NCI-H2171 (cell line): ENCODE data around the gene OLFM1.
"Not testable (repeated sequence)": the region's sequence is repeated elsewhere in the genome, so short reads cannot be mapped to it uniquely, and the experiment has no call there.

Experiments used
- DNase-seq: peaks from one replicate; lab custom pipeline; 2025; lab: John Stamatoyannopoulos, UW

OLFM1 gene

DNA sequence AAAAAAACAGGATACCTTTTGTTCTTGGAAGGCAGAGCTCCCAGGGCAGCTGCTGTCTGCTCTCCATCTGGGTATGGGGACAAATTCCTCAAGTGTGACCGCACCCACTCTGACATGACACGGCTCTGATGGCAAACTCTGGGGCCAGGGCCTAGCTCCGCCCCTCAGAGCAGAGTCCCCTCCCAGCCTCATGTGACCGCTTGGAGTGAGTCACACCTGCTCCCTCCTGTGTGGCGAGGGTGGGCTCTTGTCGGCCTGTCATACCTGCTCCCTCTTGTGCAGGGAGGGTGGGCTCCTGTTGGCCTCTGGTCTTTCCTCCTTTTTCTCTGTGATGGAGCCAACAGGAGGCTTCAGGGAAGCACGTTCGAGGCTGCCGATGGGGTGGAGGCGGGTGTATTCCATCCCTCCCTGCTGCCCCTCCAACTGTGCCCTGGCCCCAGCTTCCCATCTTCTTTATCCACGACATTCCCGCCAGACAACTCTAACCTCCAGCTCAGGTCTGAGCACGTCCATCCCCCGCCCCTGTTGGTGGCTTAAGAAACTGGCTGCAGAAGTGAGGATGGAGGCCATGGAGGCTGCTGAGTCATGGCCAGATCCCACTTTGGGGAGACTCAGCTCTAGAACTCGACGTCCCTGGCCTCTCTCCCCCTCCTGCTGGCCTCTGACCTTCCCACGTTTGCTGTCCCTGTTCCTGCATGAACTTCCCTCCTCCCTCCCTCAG, 65.3 kb downstream of the OLFM1 start:
- no peak for DNase-seq

DNA sequence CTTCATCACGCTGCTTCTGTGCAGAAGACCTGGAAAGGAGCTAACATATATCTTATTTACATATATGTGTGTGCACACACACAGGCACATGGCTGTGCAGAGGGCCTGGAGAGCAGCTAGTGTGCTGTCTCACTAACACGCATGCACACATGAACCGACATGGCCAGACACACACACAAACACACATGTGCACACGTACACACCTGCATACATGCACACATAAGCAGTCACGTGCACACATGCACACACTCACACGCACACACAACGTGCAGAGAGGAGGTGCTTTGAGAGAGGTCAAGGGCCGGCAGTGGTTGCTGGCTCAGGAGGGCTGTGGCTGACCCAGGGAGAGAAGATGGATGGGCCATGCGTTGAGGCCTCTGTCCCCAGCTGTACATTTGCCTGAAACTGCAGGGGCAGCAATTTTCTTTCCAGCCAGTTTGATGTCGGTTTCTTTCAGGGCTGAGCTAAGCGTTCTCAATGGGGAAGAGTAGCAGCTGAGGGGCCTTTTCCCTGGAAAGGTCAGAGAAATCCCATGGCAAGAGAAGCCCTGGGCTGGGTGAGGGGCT, 66.7 kb downstream of the OLFM1 start:
- no peak for DNase-seq

DNA sequence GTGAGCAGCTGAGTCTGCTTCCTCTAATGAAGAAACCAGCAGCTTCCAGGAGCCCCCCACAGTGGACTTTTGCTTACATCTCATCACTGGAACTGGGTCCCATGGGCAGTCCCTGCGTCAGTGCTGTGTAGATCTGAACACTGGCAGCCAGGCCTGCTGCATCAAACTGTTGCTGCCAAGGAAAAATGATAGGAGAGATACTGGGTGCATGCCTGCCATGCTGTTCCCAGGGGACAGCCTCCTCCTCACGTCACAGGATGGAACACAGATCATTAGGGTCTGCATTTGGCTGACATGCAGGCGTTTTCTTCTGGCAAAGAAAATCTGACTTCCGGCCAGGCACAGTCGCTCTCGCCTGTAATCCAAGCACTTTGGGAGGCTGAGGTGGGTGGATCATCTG, 67.9 kb downstream of the OLFM1 start:
- no peak for DNase-seq

DNA sequence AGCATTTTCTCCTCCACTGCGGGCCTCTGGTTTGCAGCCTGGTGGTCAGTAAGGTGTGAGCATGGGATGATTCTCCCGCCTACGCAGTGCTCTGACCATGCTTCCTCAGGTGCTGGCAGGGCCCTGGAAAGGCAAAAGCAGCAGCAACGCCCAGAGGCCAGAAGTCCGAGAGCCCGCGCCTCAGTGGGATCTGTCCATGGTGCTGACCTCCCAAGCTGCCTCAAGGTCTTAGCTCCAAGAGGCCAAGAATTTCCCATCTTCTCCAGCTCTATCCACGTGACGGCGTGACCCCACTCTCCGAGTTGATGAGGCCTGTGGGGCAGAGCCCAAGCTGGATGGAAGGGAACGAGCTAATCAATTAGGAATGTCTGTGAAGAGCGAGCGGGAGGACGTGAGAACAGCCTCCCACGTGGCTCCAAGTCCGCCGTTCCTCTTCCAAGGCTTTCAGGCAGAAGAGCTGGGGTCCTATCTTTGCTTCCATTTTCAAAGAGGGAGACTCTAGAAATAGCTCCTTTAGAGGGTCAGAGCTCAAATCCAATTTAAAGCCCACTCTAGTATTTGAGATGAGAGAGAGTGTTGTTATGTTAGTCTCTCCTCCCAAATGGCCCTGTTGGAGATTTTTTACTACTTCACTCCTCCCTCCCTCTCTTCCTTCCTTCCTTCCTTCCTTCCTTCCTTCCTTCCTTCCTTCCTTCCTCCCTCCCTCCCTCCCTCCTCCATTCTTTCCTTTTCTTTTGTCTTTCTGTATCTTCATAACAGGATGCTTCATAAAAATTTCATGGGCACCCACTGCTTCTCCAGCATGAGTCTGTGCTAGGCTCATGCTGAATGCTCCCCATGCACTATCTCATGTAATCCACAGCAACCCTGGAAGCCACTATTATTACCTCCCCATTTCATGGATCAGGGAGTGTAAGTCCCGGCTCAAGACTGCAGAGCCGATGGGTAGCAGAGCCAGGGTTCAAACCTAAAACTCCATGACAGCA, 69.3 kb downstream of the OLFM1 start:
- no peak for DNase-seq

DNA sequence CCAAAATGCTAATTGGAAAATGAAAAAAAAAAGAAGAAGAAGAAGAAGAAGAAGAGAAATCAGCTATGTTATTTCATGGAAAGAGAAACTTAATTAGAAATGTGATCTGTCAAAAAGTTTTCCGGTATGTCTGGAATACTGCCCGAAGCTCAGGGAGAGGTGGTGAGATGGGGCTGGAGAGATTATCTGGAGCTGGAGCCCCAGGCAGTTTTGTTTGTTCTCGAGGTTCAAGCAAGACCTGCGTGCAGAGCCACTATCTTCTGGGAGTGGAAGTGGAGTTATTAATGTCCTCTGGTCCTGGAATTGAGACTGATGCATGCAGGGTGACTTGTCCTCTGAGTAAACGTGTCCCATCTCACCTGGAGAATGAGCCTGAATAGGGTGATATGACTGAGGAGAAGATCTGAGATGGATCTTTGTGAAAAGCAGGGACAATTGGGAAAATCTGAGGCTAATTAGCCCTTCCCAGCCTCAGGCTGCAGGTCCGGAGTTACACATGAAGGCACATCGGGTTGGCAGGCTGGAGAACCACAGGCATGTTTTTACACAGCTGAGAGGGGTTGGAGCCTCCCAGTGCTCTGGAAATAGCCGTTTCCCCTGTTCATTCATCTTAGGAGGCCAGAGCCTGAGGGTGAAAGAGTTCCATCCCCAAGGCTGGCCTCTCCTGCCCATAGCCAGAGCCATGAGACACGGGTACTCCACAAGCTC, 70.5 kb downstream of the OLFM1 start:
- no peak for DNase-seq

DNA sequence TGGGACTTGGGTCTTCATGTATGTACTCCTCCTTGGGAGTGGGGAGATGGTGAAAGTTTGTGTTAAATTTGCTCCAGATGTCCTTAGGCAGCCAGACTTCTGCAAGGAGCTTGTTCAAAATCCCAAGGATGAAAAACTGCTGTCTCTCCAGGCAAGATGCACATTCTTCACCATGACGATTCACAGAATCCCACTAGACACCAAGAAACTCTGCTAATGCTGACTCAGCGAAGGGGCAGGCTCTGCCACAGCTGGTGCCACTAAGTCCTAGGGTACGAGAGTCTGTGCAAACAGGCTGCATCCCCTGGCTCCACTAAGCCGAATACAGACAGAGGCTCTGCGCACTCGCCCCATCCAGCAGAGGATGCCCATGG, 71.1 kb downstream of the OLFM1 start:
- no peak for DNase-seq

DNA sequence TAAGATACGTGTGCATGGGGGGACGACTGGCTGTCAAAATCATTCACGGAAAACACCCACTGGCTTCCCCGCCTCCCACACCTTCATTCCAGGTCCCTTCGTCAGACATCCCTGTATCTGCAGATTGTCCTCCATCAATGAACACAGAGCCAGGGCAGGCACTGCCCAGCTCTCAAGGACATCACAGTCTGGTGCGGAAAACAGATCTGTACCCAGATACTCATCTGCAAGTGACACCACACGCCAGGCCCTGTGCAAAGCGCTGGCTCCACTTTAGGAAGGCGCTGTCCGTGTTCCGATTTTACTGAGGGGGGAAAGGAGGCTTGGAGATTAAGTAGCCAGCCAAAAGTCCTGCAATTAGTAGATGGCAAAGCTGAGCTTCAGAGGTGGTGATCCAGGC, 72.3 kb downstream of the OLFM1 start:
- no peak for DNase-seq

DNA sequence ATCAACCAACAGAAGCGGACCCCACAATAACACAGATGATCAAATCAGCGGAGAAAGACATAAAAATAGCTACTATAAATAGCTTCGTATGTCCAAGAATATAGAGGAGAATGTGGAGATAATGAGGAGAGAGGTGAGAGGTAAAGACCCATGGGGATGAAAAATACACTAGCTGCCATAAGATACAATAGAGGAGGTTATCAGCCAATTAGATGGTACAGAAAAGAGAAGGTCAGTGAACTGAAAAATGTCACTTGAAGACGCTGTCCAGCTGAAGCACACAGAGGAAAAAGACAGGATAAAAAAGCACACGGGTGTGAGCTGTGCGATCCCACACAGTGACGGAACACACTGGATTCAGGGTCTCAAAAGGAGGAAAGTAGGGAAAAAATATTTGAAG, 73.4 kb downstream of the OLFM1 start:
- DNase-seq = no peak

DNA sequence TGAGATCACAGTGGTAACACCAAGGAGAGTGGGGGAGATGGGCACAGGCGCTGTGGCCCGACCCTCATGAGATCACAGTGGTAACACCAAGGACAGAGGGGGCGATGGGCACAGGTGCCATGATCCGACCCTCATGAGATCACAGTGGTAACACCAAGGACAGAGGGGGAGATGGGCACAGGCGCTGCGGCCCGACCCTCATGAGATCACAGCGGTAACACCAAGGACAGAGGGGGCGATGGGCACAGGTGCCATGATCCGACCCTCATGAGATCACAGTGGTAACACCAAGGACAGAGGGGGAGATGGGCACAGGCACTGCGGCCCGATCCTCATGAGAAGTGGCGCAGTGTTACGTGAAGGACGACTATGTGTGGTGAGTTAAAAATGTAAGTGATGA, 75.1 kb downstream of the OLFM1 start:
- not testable (repeated sequence) for DNase-seq

DNA sequence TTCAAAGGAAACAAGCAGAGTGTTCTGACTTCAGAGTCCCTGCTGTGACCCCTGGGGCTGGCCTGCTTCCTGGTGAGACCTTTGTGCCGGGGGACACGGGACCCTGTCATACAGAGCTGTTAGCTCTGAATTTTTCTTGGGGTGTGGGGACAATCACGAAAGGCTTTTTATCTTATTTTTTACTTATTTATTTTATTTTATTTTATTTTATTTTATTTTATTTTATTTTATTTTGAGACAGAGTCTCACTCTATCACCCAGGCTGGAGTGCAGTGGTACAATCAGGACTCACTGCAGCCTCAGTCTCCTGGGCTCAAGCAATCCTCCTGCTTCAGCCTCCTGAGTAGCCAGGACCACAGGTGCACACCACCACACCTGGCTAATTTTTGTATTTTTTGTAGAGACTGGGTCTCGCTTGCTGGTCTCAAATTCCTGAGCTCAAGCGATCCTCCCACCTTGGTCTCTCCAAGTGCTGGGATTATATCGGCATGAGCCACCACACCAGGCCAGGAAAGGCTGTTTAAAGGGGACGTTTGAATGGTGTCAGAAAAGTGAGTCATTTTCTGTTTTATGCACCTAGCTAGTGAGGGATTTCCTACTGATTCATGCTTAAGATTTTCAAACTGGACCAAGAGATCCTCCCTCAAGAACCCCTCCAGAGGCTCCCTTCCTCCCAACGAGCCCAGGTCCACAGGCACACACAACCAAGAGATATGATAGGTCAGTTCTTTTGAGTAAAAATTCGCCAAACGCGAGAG, 75.7 kb downstream of the OLFM1 start:
- no peak for DNase-seq

DNA sequence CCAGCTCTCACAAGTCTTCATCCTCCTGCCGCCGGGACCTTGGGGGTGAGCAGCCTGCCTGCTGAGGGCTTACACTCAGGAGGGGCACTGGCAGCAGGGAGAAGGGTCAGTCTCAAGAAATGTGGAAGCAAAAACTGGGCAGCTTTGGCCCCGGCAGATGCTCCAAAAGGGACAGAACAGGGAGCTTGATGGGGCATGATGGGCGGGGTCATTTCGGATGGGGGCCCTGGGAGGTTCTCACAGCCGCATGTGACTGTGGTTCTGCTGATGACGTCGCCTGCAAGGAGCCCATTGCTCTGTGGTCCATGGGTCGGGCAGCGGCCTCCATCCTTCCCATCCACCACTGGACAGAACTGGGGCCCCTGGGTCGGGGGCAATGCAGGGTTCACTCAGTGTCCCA, 76.6 kb downstream of the OLFM1 start:
- no peak for DNase-seq

DNA sequence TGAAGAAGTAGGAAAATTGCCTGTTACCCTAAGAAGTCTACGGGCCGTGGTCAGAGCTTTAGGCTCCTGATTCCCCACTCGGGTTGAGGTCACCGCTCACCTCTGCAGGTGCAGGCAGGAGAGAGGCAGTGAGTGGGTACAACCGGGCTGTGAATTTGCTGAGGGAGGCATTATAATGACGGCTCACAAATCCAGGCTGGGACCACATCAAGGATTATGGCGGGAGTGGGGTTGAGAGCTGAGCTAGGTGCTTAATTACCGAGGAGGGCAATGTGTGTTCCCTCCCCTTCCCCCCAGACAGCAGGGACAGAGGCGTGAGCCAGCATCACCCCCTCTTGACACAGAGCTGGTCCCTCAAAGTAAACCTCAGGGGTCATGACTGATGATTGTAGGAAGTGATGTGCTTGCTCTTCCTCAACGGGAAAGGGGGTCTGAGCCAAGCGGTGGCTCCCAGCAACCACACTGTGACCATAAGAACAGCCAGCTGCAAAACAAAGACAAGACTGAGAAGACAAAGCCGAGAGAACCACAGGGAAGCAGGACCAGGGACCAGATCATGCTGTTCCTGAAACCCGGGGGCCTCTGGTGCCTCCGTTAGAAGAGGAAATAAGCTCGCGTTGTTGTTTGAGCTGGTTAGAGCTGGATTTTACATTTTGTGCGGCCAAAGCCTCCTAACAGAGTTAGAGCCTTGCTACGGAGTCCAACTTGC, 77.7 kb downstream of the OLFM1 start:
- DNase-seq = no peak

DNA sequence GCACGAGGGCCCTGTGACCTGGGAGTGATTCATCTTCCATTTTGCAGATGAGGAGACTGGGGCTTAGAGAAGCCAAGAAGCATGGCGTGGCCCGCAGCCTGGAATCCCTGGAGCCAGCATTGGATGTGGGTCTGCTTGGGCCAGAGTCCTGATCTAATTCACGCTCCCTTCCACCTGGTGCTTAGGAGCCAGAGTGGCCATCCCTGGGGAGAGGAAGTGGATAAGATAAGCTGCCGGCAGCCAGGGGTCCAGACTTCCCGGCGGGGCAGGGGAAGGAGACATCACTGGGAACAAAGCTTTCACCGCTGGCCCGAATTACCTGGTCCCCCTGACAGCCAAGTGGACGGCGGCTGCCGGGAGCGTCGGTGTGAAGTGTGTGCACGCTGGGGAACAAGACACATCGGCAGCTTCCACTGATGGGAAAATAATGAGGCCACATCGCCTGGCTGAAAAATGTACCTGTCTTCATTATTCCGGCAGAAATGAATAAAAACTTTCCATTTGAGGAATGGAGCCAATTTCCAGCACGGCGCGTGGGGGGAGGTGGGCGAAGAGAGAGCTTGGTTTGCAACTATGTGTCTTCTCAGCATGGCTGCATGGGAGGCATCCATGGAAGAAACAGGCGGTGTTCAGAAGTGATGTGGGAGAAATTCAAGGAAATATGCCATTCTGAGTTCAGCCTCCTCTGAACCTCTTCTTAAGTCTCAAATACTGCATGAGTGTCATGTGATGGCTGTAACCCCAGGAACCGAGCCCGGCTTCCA, 78.5 kb downstream of the OLFM1 start:
- DNase-seq = no peak

DNA sequence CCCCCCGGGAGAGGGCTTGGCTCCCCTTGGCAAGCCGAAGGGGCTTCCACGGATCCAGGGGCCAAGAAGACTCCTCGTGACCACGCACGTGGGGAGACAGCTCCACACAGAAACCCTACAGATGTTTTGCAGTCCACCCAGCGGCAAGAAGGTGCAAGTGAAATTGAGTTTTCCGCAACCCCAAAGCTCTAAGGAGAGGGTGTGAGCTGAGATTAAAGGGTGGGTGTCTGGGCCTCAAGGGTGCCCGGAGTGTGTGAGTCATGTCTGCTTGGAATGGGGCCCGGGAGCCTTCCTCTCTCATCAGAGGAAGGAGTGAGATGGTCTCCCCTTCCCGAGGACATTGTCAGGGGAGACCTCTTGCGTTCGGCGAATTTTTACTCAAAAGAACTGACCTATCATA, 79.1 kb downstream of the OLFM1 start:
- DNase-seq = no peak

DNA sequence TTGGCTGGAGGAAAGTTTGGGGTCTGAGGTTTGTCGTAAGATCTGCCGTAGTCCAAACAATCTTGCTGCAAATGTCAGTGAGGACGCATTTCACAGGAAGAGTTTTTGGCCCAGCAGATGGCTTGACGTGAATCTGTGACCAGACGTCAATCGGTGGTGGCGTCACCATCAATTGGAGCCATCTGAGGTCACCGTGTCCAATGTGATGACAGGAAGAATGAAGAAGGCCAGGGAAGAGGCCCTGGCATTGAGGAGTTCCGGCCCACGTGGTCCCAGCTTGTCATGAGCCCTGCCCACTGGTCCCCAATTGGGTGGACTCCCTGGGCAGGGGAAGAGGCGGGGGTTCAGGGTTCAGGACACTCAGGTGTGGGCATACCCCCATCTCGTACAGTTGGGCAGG, 79.9 kb downstream of the OLFM1 start:
- no peak for DNase-seq

DNA sequence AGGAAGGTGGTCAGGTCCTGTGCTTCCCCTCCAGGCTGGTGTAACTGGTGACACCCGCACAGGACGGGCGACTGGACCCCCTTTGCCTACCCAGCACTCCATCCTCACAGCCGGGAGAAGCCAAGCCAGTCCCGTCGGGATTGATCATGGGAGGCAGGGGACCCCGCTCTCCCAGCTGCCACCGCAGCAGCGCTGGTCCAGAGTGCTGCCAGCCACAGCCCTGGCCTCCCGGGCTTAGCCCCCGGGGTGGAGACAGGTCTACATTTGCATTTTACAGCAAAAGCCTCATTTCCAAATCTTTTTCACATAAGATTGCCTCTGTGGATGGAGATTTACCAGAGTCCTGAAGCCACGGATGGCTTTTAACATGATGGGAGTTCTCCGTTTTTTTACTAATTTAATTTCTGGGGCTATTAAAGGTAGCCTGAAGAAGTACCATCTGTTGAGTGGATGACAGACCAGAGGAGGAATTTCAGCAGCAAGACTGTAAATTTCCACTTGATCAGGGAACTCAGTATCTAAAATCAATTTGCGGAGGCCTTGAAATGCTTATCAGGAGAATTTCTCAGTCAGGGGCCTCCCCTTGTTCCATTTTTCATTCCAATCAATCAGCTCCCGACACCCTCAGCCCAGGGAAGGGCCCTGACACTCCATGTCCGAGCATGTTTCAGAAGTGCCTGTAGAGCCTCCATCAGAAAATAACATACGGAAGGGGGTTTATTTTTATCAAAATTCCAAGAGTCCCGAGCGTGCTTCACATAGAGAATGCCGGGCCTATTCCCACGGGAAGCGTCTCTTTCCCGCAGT, 80.6 kb downstream of the OLFM1 start:
- DNase-seq = no peak

DNA sequence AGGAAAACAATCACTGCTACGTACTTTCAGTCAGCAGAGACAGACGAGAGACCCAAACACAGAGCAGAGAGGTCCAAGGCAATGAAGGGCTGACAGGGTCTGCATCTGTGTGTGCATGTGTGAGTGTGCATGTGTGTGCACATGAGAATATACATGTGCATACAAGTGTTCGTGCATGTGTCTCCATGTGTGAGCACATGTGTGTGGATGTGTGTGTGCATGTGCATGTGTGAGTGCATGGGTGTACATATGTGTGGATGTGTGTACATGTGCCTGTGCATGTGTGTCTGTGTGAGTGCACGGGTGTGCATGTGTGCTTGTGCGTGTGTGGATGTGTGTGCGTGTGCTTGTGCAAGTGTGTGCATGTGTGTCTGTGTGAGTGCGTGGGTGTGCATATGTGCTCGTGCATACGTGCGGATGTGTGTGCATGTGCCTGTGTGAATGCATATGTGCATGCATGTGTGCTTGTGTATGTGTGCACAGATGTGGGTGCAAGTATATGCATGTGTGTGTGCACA, 82.3 kb downstream of the OLFM1 start:
- DNase-seq = no peak

DNA sequence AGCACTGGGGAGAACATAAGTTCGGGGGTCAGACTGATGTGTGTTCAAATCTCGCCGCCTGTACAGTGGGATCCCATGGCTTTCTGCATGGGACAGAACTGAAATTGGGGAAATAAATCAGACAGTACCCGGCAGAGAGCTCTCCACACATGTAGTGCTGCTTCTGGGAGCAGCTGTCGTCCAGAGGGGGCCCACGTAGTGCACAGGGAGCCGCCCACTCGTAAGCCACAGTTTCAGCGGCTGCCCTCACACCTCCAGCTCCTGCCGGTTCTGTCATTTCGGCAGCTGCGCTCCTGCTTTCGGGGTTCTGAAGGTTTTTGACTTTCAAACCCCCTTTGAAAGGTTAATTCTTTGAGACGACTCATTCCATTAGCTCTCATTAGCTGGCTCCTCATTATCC, 83.1 kb downstream of the OLFM1 start:
- no peak for DNase-seq
